Erythroblast (primary cell): ENCODE results near the gene SLC39A2.

Source experiments
- DNase-seq, 2 experiments: peaks; one replicate each; lab custom pipeline; 2025; lab: John Stamatoyannopoulos, UW
- GATA1 ChIP-seq: IDR thresholded peaks from 2 replicates; pipeline ENCODE4 v1.6.1; 2011; ENCODE audit warnings: low read depth, mild to moderate bottlenecking, control low read depth, low read length, moderate library complexity
- POLR2A ChIP-seq: IDR thresholded peaks from 2 replicates; pipeline ENCODE4 v1.6.1; 2011; ENCODE audit warnings: mild to moderate bottlenecking, low read length

Gene SLC39A2

DNA sequence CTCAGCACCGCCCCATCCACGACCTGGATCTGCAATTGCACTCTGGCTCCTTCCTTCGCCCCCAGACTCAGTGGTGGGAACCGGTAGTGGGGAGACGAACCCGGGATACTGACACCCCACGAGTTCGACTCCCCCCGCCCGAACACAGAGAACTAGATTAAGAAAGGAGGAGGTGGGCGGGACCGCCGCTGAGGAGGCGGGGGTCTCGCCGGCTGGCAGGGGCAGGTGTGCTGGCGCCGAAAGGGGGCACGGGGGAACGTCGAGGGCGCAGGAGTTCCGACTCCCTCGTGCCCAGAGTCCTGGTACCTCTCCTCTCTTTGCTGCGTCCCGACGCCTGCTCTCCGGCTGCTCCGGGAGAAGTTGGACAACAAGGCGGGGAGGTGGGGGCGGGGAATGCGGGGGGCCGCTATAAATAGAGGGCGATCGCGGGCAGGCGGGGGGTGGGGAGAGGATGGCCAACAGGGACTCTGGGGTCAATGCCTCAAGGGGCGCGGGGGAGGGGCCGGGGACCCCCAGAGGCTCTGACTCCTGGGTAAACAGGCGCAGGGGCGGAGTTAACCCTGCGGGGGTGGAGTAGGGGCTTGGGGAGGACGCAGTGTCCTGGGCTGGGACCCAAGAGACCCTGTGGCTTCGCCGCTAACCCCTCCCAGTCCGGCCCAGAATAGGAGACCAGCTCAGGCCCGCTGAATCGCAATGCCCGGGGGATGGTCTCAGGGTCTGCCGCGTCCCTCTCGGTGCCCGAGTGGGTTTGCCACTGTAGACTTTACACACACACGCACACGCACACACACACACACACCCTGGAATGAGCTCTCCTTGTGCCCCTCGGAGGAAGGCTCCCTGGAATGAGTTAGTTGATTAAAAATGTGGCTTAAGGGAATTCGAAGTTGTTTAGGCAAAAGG lies 26.5 kb downstream of the SLC39A2 start:
- TF ChIP-seq GATA1: no peak
- no peak for TF ChIP-seq POLR2A
- DNase-seq: no peak

DNA sequence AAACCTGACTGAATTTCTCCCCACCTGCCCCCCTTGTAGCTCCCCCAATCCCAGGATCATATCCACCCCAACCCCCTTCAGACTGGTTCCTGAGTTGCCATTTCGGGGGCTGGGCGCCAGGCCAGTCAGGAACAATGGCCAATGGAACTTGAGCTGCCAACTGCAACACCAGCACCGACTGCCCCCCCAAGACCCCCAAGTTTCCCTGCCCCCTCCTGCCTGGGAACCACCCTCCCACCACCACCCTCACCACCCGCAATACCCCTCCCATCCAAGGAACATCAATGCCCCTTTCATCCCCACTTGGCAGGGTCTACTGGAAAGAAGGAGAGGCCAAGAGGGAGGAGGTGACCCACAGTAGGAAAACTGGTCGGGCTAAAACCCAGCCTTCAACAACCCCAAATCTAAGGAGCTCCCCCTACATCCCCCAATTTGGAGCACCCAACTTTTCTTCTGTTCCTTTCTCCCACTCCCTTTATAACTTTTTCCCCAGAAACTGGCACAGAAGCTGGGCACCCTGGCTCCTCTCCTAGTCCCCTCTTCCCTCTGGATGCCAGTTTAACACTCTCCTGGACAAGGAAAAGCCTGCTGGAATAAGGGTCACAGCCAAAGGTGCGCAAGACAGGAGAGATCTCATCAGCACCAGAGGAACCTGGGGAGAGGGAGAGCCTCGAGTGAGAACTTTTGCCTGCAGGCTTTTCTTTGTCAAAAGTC lies 27.3 kb downstream of the SLC39A2 start:
- DNase-seq: no peak
- TF ChIP-seq GATA1: no peak
- no peak for TF ChIP-seq POLR2A

DNA sequence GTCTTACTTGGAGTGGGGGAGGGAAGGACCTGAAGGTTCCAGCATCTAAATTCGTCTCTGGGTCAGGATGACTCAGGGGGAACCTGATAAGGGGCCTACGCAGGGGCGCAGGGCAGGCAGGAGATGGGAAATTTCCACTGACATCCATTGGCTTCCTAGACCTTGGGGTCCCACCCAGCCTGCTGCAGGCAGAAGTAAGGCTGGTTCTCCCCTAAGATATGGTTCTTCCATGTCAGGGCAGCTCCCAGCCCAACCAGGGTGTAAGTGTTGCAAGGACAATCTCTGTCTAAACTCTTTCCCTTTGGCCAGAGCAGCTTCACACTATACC lies 27.9 kb downstream of the SLC39A2 start:
- no peak for TF ChIP-seq GATA1
- no peak for TF ChIP-seq POLR2A
- DNase-seq: peak in 1 of 2 experiments; percentile 21

DNA sequence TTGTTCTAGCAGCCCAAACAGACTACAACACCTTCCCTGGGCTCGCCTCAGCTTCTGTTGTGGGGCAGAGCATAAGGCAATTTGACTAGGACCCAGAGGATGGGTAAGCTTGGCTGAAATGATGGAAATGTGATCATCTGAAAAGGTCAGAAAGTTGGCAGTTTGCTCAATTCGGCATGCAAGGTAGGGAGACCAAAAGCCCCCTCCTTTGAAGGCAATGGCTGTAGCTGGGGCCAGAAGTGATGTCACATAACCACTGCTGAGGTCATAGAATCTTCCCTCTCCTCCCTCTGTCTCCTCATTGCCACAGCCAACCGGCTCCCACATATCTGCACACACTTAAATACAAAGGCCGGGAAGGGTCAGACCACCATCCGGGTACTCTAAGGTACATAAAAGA lies 30.8 kb downstream of the SLC39A2 start, which contains the start of gene TPPP2:
TPPP2 (plus strand) TSS at position 301 of the 400 bp plus-strand sequence. CDS start 365 bp downstream, outside the sequence.
- no peak for DNase-seq
- TF ChIP-seq GATA1: no peak
- no peak for TF ChIP-seq POLR2A

DNA sequence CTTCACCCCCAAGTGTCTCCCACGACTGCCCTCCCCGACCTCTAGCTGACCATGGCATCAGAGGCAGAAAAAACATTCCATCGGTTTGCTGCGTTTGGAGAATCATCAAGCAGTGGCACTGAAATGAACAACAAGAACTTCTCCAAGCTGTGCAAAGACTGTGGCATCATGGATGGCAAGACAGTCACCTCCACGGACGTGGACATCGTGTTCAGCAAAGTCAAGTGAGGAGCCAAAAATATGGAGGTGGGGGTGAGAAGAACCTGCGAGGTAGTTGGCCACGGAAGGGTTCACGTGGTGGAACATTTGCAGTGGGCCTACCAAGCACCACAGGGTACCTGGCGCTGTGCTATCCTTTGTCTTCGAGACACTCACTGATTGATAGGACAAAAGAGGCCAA lies 31.4 kb downstream of the SLC39A2 start:
- no peak for TF ChIP-seq GATA1
- TF ChIP-seq POLR2A: no peak

DNA sequence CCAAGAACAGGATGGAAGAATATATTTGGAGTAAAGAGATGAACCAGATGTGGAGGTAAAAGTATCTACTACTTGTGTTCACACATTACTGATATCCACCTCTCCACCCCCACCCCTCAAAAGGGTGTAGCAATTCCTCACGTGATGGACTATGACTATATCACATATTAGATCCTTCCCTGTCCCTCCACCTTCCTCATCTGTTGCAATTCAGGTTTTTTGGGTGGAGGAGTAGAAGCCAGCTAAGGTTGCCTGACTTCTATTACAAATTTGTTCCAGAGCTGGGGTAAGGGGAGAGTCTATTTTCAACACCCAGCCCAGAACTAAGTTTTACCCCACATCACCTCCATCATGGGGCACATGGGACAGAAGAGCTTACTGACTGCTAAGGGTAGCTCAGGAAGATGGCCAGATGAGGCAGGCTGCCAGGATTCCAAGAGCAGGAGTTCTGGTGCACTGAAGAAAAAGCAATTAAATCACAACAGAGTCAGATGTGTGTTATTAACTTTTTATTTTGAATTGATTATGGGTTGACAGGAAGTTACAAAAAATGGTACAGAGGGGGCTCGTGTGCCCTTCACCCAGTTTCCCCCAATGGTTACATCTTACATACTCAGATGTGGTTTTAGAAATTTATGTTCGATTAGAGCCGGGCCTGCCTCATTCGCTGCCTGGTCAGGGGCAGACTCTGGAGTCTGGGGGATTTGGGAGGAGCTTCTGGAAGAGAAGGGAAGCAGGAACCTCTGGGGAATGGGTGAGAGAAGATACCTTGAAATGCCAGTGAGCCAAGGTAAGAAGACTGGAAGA lies 33.4 kb downstream of the SLC39A2 start:
- TF ChIP-seq GATA1 (no peak), POLR2A (no peak)
- DNase-seq: no peak

More for the DNA sequence above, 31.4 kb downstream of the SLC39A2 start:
- DNase-seq: no peak

DNA sequence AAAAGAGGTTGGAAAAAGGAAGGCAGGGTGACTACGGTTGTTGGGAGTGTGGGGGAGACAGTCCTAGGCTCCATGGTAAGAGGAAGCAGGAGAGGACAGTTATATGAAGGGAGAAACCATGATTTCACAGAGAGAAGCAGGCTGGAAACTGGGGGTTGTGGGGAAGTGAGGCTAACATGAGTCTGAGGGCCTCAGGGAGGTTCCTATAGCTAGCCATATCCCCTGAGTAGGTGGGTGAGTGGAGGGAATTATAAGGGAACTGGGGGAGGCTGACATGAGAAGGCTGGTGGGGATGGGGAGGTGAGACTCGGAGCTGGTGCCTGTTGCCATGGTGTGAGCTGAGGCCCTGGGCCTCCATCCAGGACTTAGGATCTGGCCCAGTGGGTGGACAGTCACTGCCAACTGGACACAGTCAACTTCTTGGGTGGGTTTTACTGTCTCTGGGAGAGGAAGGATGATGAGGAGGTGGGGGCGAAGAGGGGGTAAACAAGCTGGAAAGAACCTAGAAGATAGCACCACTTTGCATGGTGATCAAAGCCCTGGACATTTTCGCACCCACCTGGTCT lies 34.1 kb downstream of the SLC39A2 start:
- no peak for TF ChIP-seq POLR2A
- no peak for TF ChIP-seq GATA1
- no peak for DNase-seq

DNA sequence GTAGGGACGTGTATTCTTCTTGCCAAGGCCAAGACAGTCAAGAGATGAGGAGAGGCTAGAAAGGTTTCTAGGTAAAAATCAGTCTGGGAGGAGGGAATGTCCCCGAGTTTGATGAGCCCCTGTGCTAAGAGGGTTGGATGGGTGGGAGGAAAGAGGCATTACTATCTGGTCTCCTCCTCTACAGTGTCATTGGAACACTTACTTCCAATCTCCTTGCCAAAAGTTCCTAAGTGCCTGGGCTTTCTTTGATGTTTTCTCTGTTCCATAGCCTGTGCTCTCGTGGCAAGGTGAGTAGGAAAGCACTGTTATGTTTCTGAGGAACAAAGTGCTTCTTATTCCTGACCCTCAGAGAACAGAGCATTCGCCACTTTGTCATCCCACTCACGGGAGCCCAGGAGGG lies 35.6 kb downstream of the SLC39A2 start, which contains the start of gene RNASE13:
RNASE13 (minus strand) TSS at position 101 of the 400 bp plus-strand sequence. CDS start 519 bp downstream, outside the sequence.
- TF ChIP-seq POLR2A (no peak), GATA1 (no peak)
- DNase-seq: no peak

DNA sequence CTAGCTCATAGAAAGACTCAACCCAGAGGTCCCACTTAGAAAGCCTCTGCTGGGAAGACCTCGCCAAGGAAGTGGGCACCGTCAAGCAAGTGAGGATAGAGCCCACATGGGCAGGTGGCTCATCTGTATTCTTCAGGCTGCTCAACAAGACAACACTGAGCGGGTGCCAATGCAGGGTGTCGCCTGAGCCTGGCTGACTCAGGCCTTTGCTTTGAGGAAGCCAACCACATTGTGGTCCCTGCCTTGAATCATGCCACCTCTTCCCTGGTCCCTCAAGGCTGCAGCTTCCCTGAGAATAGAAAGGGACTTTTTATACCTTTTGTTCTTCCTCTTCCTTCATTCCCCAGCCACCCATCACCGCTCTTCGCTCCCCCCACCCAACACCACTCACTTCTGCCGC lies 37.7 kb downstream of the SLC39A2 start:
- no peak for DNase-seq
- TF ChIP-seq POLR2A: no peak
- TF ChIP-seq GATA1: no peak

DNA sequence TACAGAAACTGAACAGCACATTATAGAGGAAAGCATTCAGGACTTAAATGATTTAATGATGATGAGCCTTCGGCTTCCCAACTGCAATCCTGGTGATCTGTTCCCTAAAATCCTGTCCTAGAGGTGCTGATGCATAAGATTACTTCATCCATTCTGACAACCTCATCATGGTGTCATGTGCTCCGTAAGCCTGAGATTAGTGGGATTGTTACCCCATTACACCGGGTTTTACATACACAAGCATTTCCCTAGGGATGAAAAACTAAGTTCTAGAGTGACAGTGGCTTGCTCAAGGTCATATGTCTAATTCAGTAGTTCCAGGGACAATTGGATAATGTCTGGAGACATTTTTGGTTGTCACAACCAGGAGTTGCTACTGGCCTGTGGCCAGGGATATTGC lies 38.1 kb downstream of the SLC39A2 start:
- no peak for DNase-seq
- TF ChIP-seq GATA1 (no peak), POLR2A (no peak)

DNA sequence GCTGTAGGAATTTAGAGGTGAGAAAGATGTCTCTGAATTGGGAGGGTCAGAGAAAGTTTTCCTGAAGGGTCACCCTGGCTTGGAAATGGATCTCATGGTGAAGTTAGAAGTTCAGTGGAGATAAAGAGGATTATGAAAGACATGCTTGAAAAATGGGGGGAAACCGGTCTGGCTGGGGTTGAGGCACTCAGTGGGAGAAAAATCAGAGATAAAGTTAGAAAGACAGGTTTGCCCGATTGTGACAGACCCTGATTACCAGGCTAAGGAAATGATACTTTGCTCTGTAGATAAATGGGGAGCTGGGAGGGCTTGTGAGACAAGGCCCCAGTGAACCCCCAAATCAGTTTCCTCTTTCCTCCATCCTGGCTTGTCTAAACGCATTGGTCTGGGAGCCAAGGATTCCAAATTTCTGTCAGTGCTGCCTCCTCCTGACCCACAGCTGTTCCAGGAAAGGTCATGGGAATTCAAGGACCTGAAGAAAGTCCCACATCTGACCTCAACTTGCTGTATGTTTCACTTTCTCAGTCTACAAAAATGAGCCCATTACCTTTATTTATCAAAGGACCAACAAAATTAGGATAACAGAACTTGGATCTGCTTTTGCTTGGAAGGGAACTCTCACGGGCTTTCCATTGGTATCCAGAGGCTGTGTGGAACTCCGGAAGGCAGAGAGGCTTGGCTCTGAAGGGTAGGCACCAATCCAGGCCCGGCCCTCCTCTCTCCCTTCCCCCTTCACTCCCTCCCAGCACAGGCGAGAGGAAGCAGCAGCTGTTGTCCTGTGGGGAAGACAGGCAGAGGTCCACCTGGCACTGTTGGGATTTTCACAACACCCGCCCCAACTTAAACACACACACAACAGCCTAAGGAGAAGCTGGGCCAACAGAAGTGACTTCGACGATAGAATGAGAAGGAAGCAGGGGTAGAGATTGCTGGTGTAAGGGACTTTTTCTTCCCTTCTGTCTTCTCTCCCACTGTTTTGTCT lies 39.6 kb downstream of the SLC39A2 start:
- no peak for DNase-seq
- no peak for TF ChIP-seq GATA1

DNA sequence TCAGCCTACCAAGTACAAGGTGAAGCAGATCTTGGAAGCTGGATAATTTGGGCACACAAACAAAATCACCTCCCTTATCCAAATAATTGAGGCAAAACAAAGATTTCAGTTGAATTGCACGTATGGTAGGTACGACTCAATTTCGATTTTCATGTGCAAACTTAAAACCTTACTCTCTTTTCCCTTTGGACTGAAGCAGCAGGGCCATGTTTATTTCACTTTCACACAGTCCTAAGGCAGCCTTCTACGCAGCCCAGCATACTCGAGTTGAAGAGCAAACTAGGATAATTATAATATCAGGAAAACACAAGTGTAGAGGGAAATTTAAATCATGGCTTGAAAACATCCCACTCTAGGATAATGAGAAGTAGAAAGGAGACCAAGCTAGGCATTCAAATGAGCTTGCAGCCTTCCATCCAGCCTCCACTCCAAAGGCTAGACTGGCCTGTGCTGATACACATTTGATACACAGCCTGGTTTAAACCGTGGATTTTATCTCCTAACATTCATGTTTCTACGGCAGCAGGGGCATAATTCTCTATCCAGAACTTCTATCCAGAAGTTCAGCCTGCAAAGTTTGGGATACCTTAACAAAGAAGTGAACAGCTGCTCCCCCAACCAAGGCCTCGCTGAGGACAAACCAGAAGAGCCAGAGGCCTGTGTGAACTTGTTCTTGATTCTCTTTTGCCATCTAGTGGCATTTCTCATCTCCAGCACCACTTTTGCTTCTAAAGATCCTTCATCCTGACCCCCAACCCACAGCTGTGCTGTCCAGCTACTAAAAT lies 40.7 kb downstream of the SLC39A2 start:
- peak; percentile 31 to 36 for DNase-seq
- TF ChIP-seq GATA1: no peak
- TF ChIP-seq POLR2A: no peak
